Astrocyte (in vitro differentiated cells and primary cell): Measurements from ENCODE around the gene KBTBD12.

ENCODE experiments used
- EZH2 ChIP-seq: IDR thresholded peaks from 2 replicates; pipeline ENCODE4 v1.6.1; 2012; ENCODE audit warnings: mild to moderate bottlenecking, low read length, inconsistent platforms; ENCODE audit not compliant: insufficient read depth
- TF ChIP-seq, protein P1 (sequence below): IDR thresholded peaks from 2 replicates; pipeline ENCODE4 v1.5.1; 2011; ENCODE audit warnings: low read depth, mild to moderate bottlenecking, inconsistent platforms, low read length, moderate library complexity; ENCODE audit not compliant: insufficient read depth

DNA sequence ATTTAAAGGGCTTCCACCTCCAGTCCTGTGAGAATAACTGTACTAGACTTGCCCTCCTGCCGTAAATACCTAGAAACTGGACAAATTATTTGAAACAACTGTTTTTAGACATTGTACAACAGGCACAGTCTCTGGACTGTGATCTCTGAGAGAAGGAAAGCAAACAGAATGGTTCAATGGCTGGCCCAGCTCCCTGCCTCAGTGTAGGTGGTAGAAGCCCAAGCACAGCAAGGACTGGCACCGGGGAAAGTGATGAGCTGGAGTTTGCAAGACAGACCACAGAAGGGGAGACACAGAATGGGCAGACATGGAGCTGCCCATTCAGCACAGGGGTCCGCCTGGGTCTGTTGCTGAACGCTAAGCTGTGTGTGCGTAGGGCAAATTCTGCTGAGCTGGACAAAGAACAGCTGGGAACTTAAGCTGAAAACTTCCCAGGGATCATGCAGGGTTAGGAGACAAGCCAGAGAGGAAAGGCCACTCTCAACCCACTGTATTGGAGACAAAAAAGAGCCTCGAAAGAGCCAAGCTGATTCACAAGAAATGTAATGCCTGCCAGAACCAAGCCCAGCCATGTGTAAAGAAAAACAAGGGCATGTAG lies 84.6 kb downstream of the KBTBD12 start:
- TF ChIP-seq, protein P1, sequence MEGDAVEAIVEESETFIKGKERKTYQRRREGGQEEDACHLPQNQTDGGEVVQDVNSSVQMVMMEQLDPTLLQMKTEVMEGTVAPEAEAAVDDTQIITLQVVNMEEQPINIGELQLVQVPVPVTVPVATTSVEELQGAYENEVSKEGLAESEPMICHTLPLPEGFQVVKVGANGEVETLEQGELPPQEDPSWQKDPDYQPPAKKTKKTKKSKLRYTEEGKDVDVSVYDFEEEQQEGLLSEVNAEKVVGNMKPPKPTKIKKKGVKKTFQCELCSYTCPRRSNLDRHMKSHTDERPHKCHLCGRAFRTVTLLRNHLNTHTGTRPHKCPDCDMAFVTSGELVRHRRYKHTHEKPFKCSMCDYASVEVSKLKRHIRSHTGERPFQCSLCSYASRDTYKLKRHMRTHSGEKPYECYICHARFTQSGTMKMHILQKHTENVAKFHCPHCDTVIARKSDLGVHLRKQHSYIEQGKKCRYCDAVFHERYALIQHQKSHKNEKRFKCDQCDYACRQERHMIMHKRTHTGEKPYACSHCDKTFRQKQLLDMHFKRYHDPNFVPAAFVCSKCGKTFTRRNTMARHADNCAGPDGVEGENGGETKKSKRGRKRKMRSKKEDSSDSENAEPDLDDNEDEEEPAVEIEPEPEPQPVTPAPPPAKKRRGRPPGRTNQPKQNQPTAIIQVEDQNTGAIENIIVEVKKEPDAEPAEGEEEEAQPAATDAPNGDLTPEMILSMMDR, result no peak
- no peak for TF ChIP-seq EZH2
